ENCODE data around the gene ALDH3A1. TPM values are rescaled to one million over a fixed set of nuclear protein-coding genes. Genes with fewer than 3 reads are reported as not detected.

Gene ALDH3A1
- total RNA-seq, 3 donors from 2014 or later (not counting 1 experiment from before 2014, with no cell fraction given), result not detected

DNA sequence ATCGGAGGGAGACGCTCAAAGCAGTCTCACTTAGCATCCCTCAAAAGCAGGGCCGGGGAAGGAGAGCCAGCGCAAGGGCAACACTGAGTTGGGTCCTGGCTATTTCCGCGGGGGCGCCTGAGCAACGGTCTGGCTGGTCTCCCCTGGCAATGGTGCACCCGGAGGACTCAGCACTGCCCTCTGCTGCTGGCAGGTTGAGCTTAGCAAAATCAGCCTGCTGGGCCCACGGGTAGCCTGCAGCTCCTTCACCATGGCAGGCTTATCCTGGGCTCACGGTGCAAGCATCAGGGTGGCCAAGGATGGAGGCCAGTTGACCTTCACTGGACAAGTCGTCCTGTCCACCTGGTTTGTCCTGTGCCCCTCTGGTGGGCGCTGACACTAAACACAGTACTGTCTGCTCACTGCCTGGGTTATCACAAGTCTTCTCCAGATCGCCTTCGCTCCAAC lies 14.4 kb upstream of the ALDH3A1 start:
- Histone ChIP-seq H3K4me1 (ENCODE audit: control insufficient read depth, insufficient read depth, low read length) (peaks cover 9% of the 10 kb centered on the region), H3K27me3 (ENCODE audit: control insufficient read depth, insufficient read depth, low read length) (no peaks in the 10 kb centered on the region), H3K36me3 (ENCODE audit: control insufficient read depth, insufficient read depth, low read length) (no peaks in the 10 kb centered on the region), H3K9me3 (ENCODE audit: control insufficient read depth, insufficient read depth, low read length) (no peaks in the 10 kb centered on the region), H3K4me3 (ENCODE audit: low read length) (no peak overlapping the region), H3K27ac (ENCODE audit: low read length) (no peak overlapping the region)
- H3K27me3 Mint-ChIP-seq (ENCODE audit: low read depth in 2 of 2), result peaks cover 6 to 12% of the 10 kb centered on the region in 2 donors
- WGBS (ENCODE audit: insufficient coverage), result 31% methylated on average over 15 of the region's 15 CpGs
- DNase-seq (peak; percentile 57 to 82), ATAC-seq (peak; percentile 64 to 83 (median 68))
- intact Hi-C loops (cut with micrococcal nuclease), result loop anchor here (1.0 kb wide), 1 partner anchor 248 kb away; no protein-coding TSS in a partner anchor
- H3K9me3 Mint-ChIP-seq, result no peaks in the 10 kb centered on the region
- no peak overlapping the region for H3K27ac Mint-ChIP-seq
- no peak overlapping the region for H3K4me3 Mint-ChIP-seq
- H3K4me1 Mint-ChIP-seq, result no peaks in the 10 kb centered on the region
- H3K36me3 Mint-ChIP-seq, result no peaks in the 10 kb centered on the region
- TF ChIP-seq, protein P1, sequence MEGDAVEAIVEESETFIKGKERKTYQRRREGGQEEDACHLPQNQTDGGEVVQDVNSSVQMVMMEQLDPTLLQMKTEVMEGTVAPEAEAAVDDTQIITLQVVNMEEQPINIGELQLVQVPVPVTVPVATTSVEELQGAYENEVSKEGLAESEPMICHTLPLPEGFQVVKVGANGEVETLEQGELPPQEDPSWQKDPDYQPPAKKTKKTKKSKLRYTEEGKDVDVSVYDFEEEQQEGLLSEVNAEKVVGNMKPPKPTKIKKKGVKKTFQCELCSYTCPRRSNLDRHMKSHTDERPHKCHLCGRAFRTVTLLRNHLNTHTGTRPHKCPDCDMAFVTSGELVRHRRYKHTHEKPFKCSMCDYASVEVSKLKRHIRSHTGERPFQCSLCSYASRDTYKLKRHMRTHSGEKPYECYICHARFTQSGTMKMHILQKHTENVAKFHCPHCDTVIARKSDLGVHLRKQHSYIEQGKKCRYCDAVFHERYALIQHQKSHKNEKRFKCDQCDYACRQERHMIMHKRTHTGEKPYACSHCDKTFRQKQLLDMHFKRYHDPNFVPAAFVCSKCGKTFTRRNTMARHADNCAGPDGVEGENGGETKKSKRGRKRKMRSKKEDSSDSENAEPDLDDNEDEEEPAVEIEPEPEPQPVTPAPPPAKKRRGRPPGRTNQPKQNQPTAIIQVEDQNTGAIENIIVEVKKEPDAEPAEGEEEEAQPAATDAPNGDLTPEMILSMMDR (IDR thresholded peaks at IDR 0.05), result peak; percentile 69

DNA sequence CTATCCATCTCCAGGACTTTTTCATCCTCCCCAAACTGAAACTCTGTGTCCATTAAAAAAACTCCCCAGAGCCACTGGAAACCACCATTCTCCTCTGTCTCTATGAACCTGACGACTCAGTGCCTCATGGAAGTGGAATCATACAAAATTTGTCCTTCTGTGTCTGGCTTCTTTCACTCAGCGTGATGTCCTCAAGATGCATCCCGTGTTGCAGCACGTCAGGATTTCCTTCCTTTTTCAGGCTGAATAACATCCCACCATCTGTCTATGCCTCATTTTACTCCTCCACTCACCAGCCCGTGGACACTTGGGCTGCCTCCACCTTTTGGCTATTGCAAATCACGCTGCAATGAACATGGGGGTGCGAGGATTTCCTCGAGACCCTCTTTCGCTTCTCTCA lies 12.6 kb upstream of the ALDH3A1 start:
- H3K27ac ChIP-seq (ENCODE audit: low read length), result no peak overlapping the region
- intact Hi-C loops (cut with micrococcal nuclease), result no loop called here
- Mint-ChIP-seq H3K9me3 (no peaks in the 10 kb centered on the region), H3K36me3 (no peaks in the 10 kb centered on the region), H3K27ac (no peak overlapping the region), H3K4me3 (no peak overlapping the region), H3K4me1 (no peaks in the 10 kb centered on the region), H3K27me3 (ENCODE audit: low read depth in 2 of 2) (peaks cover 11 to 12% of the 10 kb centered on the region in 2 donors)
- peaks cover 4% of the 10 kb centered on the region for H3K4me1 ChIP-seq (ENCODE audit: control insufficient read depth, insufficient read depth, low read length)
- H3K4me3 ChIP-seq (ENCODE audit: low read length), result no peak overlapping the region
- WGBS (ENCODE audit: insufficient coverage), result 71% methylated on average over 9 of the region's 9 CpGs
- no peaks in the 10 kb centered on the region for H3K9me3 ChIP-seq (ENCODE audit: control insufficient read depth, insufficient read depth, low read length)
- TF ChIP-seq, protein P1 (IDR thresholded peaks at IDR 0.05), result no peak
- no peak for ATAC-seq
- H3K36me3 ChIP-seq (ENCODE audit: control insufficient read depth, insufficient read depth, low read length), result no peaks in the 10 kb centered on the region
- DNase-seq, result no peak
- no peaks in the 10 kb centered on the region for H3K27me3 ChIP-seq (ENCODE audit: control insufficient read depth, insufficient read depth, low read length)

DNA sequence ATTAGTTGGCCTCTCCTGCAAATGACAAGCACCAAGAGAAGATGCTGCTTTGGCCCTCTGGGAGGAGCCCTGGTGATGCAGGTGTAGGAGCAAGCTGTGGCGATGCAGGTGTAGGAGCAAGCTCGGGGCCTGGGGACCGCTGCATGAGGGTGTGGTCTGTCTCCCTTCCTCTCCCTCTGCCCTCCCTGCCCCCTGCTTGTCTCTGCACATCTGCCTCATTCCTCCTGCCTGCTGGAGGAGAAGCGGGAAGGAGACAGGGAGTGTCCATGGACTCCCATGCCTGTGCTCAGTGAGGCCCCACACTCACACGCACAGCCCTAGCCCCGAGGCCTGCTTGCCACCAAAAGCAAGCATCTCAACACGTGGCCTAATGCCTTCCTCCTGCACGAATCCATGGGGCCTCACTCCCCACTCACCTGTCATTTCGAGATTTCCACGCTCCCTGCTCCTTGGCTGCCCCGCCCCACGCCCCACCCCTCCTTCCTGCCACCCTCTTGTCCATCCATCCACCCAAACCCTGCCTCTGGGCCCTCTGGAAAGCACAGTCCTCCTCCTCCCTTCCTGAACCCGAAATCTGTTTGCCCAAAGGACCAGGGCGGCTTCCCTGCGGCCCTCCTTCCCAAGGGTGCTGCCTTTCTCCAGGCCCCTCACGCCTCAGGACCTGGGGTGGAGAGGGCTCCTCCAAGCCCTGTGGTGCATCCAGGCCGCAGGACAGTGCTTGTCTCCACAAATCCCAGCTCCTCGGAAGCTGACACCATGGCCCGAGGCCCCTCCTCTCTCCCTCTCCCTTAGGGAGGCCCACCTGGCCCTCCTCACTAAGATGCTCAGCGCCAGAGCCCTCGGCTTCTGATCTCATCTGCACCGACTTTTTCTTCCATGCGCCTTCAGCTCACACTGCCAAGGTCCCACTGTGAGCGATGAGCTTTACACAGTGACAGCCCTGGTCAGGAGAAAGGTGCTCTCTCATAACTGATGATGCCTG lies 11.8 kb upstream of the ALDH3A1 start:
- TF ChIP-seq, protein P1 (IDR thresholded peaks at IDR 0.05), result no peak
- intact Hi-C loops (cut with micrococcal nuclease), result no loop called here
- H3K4me1 ChIP-seq (ENCODE audit: control insufficient read depth, insufficient read depth, low read length), result peaks cover 4% of the 10 kb centered on the region
- Mint-ChIP-seq H3K36me3 (no peaks in the 10 kb centered on the region), H3K4me3 (no peak overlapping the region), H3K27me3 (ENCODE audit: low read depth in 2 of 2) (peaks cover 12 to 13% of the 10 kb centered on the region in 2 donors), H3K9me3 (no peaks in the 10 kb centered on the region), H3K4me1 (no peaks in the 10 kb centered on the region), H3K27ac (no peak overlapping the region)
- H3K36me3 ChIP-seq (ENCODE audit: control insufficient read depth, insufficient read depth, low read length), result no peaks in the 10 kb centered on the region
- H3K27me3 ChIP-seq (ENCODE audit: control insufficient read depth, insufficient read depth, low read length), result no peaks in the 10 kb centered on the region
- 80% methylated on average over 24 of the region's 24 CpGs for WGBS (ENCODE audit: insufficient coverage)
- DNase-seq (no peak), ATAC-seq (no peak)
- H3K4me3 ChIP-seq (ENCODE audit: low read length), result no peak overlapping the region
- H3K27ac ChIP-seq (ENCODE audit: low read length), result no peak overlapping the region
- no peaks in the 10 kb centered on the region for H3K9me3 ChIP-seq (ENCODE audit: control insufficient read depth, insufficient read depth, low read length)
